Measurements from ENCODE around the gene LEFTY1. TPM values are rescaled to one million over a fixed set of nuclear protein-coding genes. Genes with fewer than 3 reads are reported as not detected.

Gene LEFTY1
- total RNA-seq, 1 donor from 2014 or later = 0.31 TPM

GRCh38 chr1:225847610-225848009 is 41.3 kb downstream of the LEFTY1 start:
- Mint-ChIP-seq H3K4me3 (no peak overlapping the region), H3K27ac (no peak overlapping the region), H3K36me3 (peaks cover 18% of the 10 kb centered on the region), H3K9me3 (no peaks in the 10 kb centered on the region), H3K27me3 (no peaks in the 10 kb centered on the region), H3K4me1 (ENCODE audit: unreplicated experiment) (peaks cover 17% of the 10 kb centered on the region)
- DNase-seq (ENCODE audit: extremely low spot score, unreplicated experiment) = no peak
- no peak for TF ChIP-seq CTCF (conservative IDR thresholded peaks at IDR 0.05)

DNA sequence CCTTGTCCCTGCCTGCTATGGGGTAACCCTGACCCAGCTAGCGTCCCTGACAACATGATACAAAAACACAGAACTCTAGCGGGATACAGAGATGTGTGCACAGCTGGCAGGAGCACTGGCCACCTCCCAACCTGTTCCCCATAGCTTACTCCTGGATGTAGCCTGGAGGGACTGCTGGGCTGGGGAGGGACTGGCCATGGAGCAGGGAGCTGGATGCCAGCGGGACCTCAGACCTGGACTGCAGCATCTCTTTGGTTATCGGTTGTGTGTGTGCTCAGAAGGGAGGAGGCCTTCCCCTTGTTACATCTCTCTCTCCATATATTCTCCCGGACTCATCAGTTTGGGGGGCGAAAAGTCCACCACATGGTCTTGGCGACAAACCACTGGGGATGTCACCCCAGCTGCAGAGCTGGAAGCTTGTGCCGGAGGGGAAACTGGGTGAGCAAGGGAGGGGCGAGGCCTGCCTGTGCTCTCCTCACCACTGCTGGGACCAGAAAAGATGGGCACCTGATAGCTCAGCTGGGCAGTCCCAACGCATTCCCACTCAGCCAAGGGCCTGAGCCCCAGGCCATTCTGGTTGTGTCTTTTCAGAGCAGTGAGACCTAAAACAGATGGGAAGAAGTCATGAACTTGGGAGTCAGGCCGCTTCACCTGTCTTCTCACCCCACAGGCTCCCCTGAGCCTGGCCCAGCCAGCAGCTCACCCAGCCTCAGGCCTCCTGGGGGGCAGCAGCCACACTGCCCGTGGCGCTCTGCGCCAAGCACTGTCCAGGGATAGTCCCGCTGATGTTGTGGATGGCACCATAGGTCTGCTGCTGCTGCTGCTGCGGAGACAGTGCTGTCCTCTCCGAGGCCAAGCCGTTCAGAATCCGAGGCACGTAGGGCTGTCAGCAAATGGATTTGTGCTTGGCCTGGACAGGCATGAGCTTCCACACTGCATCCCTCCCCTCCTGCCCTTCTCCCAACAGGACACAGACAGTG is 42.3 kb downstream of the LEFTY1 start:
- no peaks in the 10 kb centered on the region for H3K9me3 Mint-ChIP-seq
- no peak for TF ChIP-seq CTCF (conservative IDR thresholded peaks at IDR 0.05)
- no peak overlapping the region for H3K27ac Mint-ChIP-seq
- H3K4me3 Mint-ChIP-seq = no peak overlapping the region
- H3K27me3 Mint-ChIP-seq = no peaks in the 10 kb centered on the region
- DNase-seq (ENCODE audit: extremely low spot score, unreplicated experiment) = no peak
- peaks cover 15% of the 10 kb centered on the region for H3K36me3 Mint-ChIP-seq
- H3K4me1 Mint-ChIP-seq (ENCODE audit: unreplicated experiment) = peaks cover 17% of the 10 kb centered on the region

GRCh38 chr1:225845571-225846259 is 43.2 kb downstream of the LEFTY1 start:
- Mint-ChIP-seq H3K9me3 (no peaks in the 10 kb centered on the region), H3K27ac (peak overlapping the region; percentile 51), H3K27me3 (no peaks in the 10 kb centered on the region), H3K4me3 (no peak overlapping the region), H3K36me3 (peaks cover 18% of the 10 kb centered on the region), H3K4me1 (ENCODE audit: unreplicated experiment) (peaks cover 17% of the 10 kb centered on the region)
- peak; percentile 77 for TF ChIP-seq CTCF (conservative IDR thresholded peaks at IDR 0.05)
- peak; percentile 80 for DNase-seq (ENCODE audit: extremely low spot score, unreplicated experiment)

DNA sequence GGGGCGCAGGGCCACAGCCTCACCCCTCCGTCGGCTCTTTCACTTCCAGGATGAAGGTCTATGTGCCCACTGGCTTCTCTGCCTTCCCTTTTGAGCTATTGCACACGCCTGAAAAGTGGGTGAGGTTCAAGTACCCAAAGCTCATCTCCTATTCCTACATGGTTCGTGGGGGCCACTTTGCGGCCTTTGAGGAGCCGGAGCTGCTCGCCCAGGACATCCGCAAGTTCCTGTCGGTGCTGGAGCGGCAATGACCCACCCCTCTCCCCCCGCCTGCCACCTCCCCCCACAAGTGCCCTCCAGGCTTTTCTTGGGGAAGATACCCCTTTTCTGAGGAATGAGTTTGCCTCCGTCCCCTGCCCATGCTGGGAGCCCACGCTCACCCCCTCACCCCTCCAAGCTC is 43.8 kb downstream of the LEFTY1 start:
- TF ChIP-seq CTCF (conservative IDR thresholded peaks at IDR 0.05) = no peak
- no peak for DNase-seq (ENCODE audit: extremely low spot score, unreplicated experiment)
- H3K9me3 Mint-ChIP-seq = no peaks in the 10 kb centered on the region
- H3K27me3 Mint-ChIP-seq = no peaks in the 10 kb centered on the region
- H3K4me1 Mint-ChIP-seq (ENCODE audit: unreplicated experiment) = peaks cover 17% of the 10 kb centered on the region
- H3K27ac Mint-ChIP-seq = no peak overlapping the region
- no peak overlapping the region for H3K4me3 Mint-ChIP-seq
- H3K36me3 Mint-ChIP-seq = peaks cover 18% of the 10 kb centered on the region

GRCh38 chr1:225844236-225845061 is 44.5 kb downstream of the LEFTY1 start:
- Mint-ChIP-seq H3K36me3 (peaks cover 14% of the 10 kb centered on the region), H3K27ac (peak overlapping the region; percentile 62)
- DNase-seq (ENCODE audit: extremely low spot score, unreplicated experiment) = no peak

More at GRCh38 chr1:225844236-225845061, 44.5 kb downstream of the LEFTY1 start:
- Mint-ChIP-seq H3K4me3 (no peak overlapping the region), H3K27me3 (no peaks in the 10 kb centered on the region), H3K4me1 (ENCODE audit: unreplicated experiment) (peaks cover 17% of the 10 kb centered on the region), H3K9me3 (no peaks in the 10 kb centered on the region)
- TF ChIP-seq CTCF (conservative IDR thresholded peaks at IDR 0.05) = no peak
